HG03457 (cell line): ENCODE measurements around the gene SLC13A1.
"Not testable (repeated sequence)": the region's sequence is repeated elsewhere in the genome, so short reads cannot be mapped to it uniquely, and the experiment has no call there.

ENCODE experiments used
- ATAC-seq: cut with Tn5 transposase; IDR thresholded peaks from one replicate; pipeline ENCODE4 v1.9.1; 2021; ENCODE audit warnings: moderate number of reproducible peaks; ENCODE audit not compliant: unreplicated experiment

SLC13A1 gene

DNA sequence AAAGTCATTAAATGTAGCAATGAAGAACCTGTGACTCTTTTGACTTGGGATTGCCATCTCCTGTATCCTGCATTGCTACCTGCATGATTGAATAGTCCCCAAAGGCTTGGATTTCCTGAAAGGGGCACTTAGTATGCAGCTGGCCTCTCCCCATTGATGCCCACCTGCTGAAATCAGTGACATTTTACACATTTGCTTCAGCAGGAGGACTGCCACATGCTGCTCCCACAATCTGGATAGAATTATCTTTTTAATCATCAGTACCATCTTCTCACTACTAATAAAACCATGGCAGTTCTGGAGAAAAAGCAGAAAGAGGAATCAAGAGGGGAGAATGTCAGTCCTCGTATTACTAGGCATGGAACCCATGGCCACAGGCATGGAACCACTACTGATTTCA is 67.8 kb downstream of the SLC13A1 start:
- no peak for ATAC-seq

DNA sequence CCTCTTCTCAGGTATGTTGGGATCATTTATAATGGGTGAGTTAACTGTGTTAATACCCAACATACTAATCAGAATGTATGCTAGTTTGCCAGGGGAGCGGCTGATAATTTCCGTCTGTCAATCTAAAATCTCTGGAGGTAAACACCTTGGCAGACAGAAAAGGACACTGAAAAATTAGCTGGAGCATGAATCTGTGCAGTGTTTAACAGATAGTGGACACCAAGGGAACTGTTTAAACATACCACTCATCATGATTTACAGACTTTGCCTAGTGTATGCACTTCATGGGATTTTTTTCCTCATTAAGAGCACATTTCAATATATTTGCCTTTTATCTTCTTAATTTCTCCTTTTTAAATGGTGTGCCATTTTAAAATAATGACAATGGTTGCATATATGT is 68.2 kb downstream of the SLC13A1 start:
- ATAC-seq: no peak

DNA sequence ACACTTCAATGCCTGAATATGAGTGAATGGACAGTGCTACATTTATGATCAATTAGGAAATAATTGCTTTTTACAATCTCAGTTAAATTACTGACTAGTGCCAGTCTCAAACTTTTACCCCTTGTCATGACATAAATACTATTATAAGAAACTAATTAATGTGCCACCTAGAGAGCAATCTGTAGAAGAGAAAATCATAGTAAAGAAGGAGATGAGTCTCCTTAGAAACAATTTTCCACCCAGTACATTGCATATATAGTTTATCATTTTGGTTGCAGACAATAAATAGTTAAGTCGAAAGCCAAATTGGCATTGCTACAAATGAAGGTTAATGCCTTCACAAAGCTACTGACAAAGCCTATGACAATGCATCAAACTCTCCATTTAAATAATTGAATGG is 68.6 kb downstream of the SLC13A1 start:
- ATAC-seq: no peak

DNA sequence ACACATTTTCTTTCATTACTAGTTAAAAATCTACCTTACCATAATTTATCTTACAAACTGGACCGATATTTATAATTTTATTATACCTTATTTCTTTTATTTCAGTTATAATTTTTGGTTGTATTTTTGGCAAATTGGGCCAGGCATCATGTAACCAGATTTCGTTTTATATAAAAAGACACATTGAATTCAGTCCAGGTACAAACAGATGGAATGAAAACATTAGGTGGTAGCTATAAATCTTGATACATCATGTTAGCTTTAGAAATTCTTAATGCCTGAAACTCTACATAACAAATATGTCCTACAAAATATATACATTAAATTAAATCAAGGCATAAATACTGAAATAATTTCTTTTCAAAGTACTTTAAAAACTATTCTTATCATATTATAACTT is 73.1 kb downstream of the SLC13A1 start:
- no peak for ATAC-seq

DNA sequence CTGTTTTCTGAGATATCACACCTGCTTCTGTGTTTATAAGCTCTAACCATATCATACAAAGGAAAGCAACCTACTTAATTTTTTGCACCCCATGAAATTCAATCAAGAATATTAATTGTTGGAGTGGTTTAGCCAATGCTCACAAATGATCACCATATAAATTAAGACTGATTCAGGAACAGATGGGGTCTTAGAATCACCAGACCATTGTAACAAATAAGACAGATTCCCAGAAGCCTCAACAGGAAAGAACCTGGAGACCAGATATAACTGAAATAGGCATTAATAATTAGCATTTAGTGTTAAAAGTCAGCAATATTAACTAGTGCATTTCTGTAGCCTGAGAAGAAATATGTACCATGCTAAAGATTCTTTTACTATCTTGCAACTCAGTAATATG is 73.6 kb downstream of the SLC13A1 start:
- ATAC-seq: no peak

DNA sequence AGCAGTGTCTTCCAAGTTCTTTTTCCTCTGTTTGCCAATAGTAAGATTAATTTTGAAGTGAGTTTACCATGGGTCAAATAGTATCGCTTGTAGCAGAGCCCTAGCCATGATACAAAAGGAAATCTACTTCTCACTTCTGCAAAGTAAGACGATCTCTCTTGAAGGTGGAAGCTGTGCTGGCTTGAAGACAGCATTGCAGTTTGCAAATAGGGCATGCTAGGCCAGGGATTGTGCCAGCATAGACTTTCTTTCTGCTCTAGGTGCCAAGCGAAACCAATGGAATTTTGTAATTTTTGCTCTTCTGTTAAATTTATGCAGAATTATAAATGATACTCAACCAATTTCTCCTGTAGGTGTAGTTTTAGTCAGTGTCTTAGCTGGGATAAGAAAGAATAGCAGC is 74.5 kb downstream of the SLC13A1 start:
- ATAC-seq: no peak

DNA sequence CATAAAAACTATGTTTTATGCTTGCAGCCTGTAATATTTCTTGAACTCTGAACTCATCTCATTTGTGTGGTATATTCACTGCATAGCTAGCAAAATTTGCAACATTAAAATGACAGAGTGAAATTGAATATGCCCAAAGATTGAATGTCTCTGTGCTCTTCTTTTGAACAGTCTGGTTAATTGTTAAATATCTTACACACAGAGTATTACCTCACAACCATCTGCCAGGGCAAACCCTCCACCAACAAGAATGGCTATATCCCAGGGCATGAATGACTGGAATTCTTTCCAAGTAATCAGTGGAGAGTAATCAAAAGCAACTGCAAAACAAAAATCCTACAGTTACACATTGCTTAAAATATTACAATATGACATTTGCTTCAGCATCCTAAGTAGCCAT is 76.9 kb downstream of the SLC13A1 start:
- ATAC-seq: no peak

DNA sequence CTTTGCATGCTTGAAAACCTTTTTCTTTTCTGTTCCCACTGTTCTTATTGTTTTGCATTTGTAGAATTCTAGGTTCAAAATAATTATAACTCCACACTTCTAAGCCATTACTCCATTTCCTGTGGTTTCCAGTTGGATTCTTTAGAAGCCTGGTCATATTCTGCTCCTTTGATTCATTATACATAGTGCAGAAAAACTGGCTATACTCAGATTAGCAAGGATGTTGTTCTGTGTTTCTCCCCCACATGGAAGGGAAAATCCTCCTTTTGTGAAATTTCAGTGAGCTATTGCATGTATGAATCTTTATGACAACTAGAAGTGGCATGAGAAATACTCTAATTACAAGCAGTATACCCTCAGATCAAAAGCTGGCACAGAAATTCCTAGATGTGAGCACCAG is 79.5 kb downstream of the SLC13A1 start:
- no peak for ATAC-seq

DNA sequence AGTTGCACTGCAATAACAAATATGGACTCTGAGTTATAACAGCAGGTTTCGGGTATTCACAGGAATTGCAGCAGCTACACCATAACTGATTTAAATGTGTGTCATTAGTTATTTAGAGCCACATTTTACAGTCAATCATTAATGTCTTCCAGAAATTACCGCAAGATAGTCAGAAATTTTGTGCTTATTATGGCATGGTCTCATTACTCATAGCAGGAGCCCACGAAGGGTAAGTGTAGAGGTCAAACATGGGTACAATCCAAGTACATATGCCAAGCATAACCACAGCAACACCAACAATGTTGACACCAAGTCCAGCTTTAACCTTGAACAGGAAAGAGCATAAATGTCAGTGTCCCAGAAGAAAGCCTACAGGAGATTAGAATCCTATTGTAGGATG is 84.4 kb downstream of the SLC13A1 start:
- ATAC-seq: no peak

DNA sequence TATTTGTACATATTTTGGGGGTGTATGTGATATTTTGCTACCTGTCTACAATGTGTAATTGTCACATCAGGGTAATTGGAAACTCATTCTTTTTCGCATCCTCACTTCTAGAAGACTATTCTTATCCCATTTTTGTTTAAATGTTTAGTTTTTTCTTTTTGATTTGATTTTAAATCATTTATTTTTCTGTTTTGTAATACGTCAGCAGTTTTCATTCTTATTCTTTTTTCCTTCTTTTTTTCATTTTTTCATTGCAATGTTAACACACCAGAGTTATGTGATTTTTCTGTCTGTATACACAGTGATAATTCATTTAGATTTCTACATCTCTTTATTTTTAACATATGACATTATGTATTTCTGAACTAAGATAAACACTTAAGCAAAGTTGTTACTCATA is 85.5 kb downstream of the SLC13A1 start:
- no peak for ATAC-seq

DNA sequence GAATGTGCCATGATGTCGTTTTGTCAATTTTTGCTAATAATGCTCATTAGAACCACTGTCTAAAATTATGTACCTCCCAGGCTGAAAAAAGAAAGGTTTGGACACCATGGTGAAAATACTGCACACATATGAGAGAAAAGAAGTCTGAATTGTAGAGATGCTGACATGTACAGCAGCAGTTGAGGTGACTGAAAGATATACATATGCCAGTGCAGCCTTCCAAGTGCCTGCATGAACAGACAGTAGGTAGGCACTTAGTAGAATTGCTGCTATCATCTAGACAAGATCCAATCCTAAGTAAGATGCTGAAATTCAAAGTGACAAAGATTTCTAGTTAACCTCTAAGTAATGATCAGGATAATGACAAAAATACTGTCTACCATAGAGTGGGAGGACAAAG is 86.9 kb downstream of the SLC13A1 start:
- ATAC-seq: no peak

DNA sequence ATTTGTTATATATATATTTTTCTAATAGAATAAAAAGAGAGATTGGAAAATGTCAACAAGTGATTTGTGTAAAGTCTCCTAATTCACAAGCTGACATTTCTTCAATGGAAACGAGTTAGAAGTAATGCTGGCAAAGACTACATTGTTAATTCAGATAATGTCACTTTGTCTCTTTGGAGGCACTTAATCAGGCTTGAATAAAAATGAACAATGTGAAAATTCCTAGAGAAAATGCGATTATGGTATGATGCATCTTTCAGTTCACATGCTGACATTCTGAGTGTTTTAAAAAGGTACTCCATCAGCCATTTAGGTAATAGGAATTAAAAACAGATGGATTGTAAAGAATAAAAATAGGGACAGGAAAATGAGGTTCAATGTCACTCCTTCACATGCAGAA is 100.1 kb downstream of the SLC13A1 start:
- no peak for ATAC-seq

DNA sequence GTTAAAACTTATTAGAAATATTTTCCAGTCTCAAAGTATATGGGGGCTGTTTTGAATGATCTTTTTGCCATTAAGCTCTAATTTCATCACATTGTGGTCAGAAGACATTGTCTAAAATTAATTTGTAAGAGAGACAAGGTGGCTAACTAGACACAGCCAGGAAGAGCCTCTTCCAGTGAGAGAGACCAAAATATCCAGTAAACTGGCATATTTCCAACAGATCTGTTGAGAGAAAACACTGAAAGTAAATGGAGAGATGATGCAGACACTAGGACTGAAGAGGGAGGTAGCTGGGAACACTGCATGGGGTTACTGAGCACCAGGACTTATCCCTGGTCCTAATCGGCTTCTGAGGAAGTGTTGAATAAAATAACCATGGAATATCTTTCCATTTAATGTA is 102.8 kb downstream of the SLC13A1 start:
- no peak for ATAC-seq

DNA sequence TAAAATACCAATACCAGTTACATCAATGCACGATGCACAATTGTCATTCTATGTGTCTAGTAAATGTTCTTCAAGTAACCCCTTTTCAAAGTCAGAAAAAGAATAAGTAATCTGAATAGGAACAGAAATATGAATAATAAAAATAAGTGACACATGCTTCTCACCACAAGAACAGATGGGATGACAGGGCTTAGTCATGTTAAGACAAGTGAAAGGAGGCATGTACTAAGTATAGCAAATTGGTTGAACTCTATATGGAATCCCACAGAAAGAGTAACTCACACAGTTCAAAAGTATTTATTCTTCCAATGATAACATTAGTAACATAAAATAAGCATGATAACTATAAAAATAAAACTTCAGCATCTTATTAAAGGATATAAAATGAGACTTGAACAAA is 103.3 kb downstream of the SLC13A1 start:
- no peak for ATAC-seq

DNA sequence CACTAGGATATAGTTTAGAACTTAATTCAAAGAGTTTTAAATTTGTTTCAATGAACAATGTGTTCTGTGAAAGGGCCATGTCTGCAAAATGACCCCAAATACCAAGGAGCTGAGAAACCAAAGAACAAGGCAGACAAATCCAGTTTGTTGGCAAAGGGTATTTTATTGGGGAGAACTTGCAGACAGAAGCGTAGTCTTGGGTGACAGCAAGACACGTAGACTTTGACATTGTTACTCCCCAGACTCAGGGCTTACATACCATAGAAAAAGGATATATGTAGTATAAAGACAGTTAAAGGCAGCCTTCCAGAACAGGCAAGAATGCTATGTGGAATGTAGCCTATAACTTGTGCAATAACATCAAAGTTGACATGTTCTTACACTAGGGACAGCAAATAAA is 109.3 kb downstream of the SLC13A1 start:
- ATAC-seq: no peak

DNA sequence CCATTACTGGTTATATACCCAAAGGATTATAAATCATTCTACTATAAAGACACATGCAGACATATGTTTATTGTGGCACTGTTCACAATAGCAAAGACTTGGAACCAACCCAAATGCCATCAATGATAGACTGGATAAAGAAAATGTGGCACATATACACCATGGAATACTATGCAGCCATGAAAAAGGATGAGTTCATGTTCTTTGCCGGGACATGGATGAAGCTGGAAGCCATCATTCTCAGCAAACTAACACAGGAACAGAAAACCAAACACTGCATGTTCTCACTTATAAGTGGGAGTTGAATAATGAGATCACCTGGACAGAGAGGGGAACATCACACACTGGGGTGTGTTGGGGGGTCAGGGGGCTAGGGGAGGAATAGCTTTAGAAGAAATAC is 112.9 kb downstream of the SLC13A1 start:
- ATAC-seq: not testable (repeated sequence)

DNA sequence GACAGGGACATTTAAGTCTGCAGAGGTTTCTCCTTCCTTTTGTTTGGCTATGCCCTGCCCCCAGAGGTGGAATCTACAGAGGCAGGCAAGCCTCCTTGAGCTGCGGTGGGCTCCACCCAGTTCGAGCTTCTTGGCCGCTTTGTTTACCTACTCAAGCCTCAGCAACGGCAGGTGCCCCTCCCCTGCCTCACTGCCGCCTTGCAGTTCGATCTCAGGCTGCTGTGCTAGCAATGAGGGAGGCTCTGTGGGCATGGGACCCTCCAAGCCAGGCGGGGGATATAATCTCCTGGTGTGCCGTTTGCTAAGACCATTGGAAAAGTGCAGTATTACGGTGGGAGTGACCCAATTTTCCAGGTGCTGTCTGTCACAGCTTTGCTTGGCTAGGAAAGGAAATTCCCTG is 114.9 kb downstream of the SLC13A1 start:
- not testable (repeated sequence) for ATAC-seq

DNA sequence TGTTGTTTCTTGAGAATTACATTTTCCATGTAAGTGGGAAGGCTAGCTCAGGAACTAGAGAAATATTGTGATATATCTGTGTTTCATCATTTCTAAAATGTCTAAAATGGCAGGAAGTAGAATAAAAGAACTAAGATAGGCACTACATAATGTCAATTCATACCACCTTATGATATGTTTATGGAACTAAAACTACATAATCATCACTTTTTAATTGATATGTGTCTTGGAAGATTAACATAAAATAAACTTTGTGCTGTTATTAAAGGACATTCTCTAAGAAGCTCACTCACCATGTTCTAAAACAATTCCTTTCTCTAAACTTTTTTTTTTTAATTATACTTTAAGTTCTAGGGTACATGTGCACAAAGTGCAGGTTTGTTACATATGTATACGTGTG is 120.7 kb downstream of the SLC13A1 start:
- no peak for ATAC-seq

DNA sequence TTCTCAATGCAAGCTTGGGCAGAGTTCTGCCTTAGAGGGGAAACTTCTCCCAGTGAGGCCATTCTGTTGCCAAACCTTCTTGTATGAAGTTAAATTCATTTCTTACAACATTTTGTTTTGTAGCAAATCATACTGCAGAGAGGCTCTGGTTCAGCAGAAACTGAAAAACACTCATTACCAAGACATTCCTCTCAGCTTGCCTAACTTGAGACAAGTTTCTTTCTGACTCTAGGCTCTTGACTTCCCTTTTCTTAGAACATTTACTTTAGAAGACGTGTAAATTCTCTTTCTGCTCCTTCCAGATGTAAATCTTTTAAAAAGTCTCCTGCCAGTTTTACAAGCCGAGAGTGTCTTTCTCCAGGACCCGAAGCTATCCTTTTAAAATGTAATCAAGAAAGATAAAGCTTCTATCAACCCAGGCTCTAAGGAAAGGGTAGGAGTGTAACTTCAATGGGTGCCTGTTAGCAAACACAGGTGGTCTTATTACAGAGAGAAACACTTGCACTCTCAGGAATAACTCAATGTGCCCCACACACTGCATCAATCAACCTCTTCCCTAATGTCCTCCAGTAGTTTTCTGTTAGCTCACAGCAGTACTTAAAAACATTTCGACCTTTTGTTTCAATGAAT is 123.8 kb downstream of the SLC13A1 start:
- ATAC-seq: no peak

DNA sequence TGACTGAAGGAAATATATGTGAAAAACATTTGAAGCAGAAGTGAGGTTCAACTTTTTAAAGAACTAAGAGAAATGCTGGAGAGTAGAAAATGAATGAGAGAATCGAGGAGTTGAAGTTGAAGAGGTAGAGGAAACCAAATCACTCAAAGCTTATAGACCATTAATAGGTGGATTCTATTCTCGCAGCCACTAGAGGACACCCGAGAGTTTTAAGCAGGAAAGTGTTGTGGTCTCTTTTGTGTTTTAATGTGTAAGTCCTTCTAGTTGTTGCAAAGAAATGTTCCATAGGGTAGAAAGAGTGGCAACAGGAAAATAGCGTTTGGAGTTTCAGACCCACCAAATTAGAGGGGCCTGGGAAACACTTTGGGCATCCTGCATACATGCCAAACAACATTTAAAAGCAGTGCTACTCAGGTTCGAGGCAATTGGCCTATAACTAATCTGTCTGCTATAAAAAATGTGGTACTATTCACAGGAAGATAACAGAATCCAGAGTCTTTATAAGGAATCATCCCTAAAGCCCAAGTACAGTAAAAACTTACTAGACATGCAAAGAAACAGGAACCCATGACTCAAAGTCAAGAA is 129.0 kb downstream of the SLC13A1 start:
- no peak for ATAC-seq

DNA sequence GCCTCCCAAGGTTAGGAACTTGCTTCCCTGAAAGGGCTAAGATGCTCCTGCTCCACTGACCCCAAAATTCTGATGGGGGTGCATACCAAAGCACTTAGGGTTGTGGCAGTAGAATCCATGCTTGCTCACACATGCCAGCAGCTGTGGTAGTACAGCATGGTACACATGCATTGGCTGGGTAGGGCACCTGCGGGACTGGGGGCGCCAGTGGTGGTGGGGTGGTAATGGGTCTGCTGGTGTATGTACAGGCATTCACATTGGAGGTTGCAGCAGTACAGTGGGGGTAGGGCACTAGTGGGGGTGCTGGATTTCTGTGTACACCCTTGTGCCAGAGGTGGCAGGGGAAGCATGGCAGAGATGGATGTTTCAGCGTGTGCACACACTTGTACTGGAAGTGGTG is 132.0 kb downstream of the SLC13A1 start:
- no peak for ATAC-seq
